OCI-LY1 (cell line): ENCODE results near the gene HES2.

Source experiments
- EZH2 ChIP-seq: fragments of 200-600 bp; sonication (generic), shearing (Covaris generic); IDR thresholded peaks from 2 replicates; pipeline ENCODE4 v1.8.0; 2017; ENCODE audit warnings: borderline replicate concordance, mixed run types, mild to moderate bottlenecking, antibody characterized with exemption, low read length, moderate library complexity, mixed read lengths
- TF ChIP-seq, protein P1 (sequence below): fragments of 200-600 bp; sonication (generic), shearing (Covaris generic); IDR thresholded peaks from 2 replicates; pipeline ENCODE4 v1.5.1; 2017; ENCODE audit warnings: mild to moderate bottlenecking, antibody characterized with exemption, low read length, moderate library complexity, mixed read lengths

GRCh38 chr1:6421266-6421665 lies 1.5 kb upstream of the HES2 start:
- TF ChIP-seq EZH2 = no peak
- TF ChIP-seq, protein P1, sequence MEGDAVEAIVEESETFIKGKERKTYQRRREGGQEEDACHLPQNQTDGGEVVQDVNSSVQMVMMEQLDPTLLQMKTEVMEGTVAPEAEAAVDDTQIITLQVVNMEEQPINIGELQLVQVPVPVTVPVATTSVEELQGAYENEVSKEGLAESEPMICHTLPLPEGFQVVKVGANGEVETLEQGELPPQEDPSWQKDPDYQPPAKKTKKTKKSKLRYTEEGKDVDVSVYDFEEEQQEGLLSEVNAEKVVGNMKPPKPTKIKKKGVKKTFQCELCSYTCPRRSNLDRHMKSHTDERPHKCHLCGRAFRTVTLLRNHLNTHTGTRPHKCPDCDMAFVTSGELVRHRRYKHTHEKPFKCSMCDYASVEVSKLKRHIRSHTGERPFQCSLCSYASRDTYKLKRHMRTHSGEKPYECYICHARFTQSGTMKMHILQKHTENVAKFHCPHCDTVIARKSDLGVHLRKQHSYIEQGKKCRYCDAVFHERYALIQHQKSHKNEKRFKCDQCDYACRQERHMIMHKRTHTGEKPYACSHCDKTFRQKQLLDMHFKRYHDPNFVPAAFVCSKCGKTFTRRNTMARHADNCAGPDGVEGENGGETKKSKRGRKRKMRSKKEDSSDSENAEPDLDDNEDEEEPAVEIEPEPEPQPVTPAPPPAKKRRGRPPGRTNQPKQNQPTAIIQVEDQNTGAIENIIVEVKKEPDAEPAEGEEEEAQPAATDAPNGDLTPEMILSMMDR = no peak
